Neuronal stem cell (in vitro differentiated cells): ENCODE results near the gene PTCD2.

ENCODE experiments used
- DNase-seq: peaks from one replicate; pipeline ENCODE4 v3.0.0-alpha.2; 2013; ENCODE audit warnings: low spot score
- H2AFZ ChIP-seq: one replicate; pipeline ENCODE4 v1.6.1; 2013; ENCODE audit warnings: mild to moderate bottlenecking, low read length, inconsistent platforms
- H2AK5ac ChIP-seq: 2 replicates; pipeline ENCODE4 v1.6.1; 2013; ENCODE audit warnings: low read depth, mild to moderate bottlenecking, inconsistent platforms, low read length, moderate library complexity, mixed read lengths
- H2BK120ac ChIP-seq: 2 replicates; pipeline ENCODE4 v1.6.1; 2013; ENCODE audit warnings: low read depth, mild to moderate bottlenecking, inconsistent platforms, low read length, moderate library complexity, mixed read lengths
- H2BK12ac ChIP-seq: one replicate; pipeline ENCODE4 v1.6.1; 2013; ENCODE audit warnings: low read length, inconsistent platforms
- H2BK15ac ChIP-seq: 2 replicates; pipeline ENCODE4 v1.6.1; 2013; ENCODE audit warnings: mild to moderate bottlenecking, low read length, inconsistent platforms, mixed read lengths
- H2BK5ac ChIP-seq: one replicate; pipeline ENCODE4 v1.6.1; 2013; ENCODE audit warnings: inconsistent platforms, mild to moderate bottlenecking, low read length, moderate library complexity
- H3K14ac ChIP-seq: one replicate; pipeline ENCODE4 v1.6.1; 2013; ENCODE audit warnings: low read length, inconsistent platforms
- H3K18ac ChIP-seq: 2 replicates; pipeline ENCODE4 v1.6.1; 2013; ENCODE audit warnings: low read length, inconsistent platforms
- H3K23ac ChIP-seq: 2 replicates; pipeline ENCODE4 v1.6.1; 2013; ENCODE audit warnings: low read depth, mild to moderate bottlenecking, mixed read lengths, low read length, inconsistent platforms; ENCODE audit not compliant: poor library complexity
- H3K27ac ChIP-seq: replicated peaks from 3 replicates; pipeline ENCODE4 v1.5.1; 2013; ENCODE audit warnings: low read length, inconsistent platforms
- H3K27me3 ChIP-seq, 3 experiments: 2 replicates each; pipeline ENCODE4 v1.6.1; 2013; ENCODE audit warnings: low read length in 3 of 3, mild to moderate bottlenecking in 2 of 3, inconsistent platforms in 1 of 3, low read depth in 1 of 3, mixed read lengths in 1 of 3, moderate library complexity in 1 of 3; ENCODE audit not compliant: control insufficient read depth in 3 of 3, insufficient read depth in 3 of 3
- H3K36me3 ChIP-seq, 2 donors: replicated peaks in 1 of 2; 2 replicates each; pipeline ENCODE4 v1.6.1; 2013; ENCODE audit warnings: low read length in 2 of 2; ENCODE audit not compliant: control insufficient read depth in 2 of 2, insufficient read depth in 2 of 2
- H3K4ac ChIP-seq: 2 replicates; pipeline ENCODE4 v1.6.1; 2013; ENCODE audit warnings: inconsistent platforms, mild to moderate bottlenecking, low read length, moderate library complexity
- H3K4me1 ChIP-seq, 2 donors: 1 replicate in 1 of 2; 2 replicates in 1 of 2; pipeline ENCODE4 v1.6.1; 2013; ENCODE audit warnings: low read length in 2 of 2, low read depth in 1 of 2; ENCODE audit not compliant: control insufficient read depth in 2 of 2, insufficient read depth in 1 of 2
- H3K4me2 ChIP-seq: one replicate; pipeline ENCODE4 v1.6.1; 2013; ENCODE audit warnings: mild to moderate bottlenecking, low read length, inconsistent platforms; ENCODE audit not compliant: insufficient read depth, poor library complexity, severe bottlenecking
- H3K4me3 ChIP-seq, 2 donors: 2 replicates each; pipeline ENCODE4 v1.5.1; 2013; ENCODE audit warnings: low read length in 2 of 2, mild to moderate bottlenecking in 2 of 2, inconsistent platforms in 1 of 2, moderate library complexity in 1 of 2
- H3K79me1 ChIP-seq: one replicate; pipeline ENCODE4 v1.6.1; 2013; ENCODE audit warnings: low read depth, mild to moderate bottlenecking, inconsistent platforms, low read length, moderate library complexity
- H3K9ac ChIP-seq: one replicate; pipeline ENCODE4 v1.6.1; 2013; ENCODE audit warnings: mild to moderate bottlenecking, low read depth, low read length, inconsistent platforms; ENCODE audit not compliant: poor library complexity
- H3K9me3 ChIP-seq, 2 donors: replicated peaks in 1 of 2; 2 replicates each; pipeline versions ENCODE3 to v1.6.1; 2013; ENCODE audit warnings: low read length in 2 of 2, mild to moderate bottlenecking in 2 of 2, inconsistent platforms in 1 of 2, low read depth in 1 of 2, mixed read lengths in 1 of 2, moderate library complexity in 1 of 2; ENCODE audit not compliant: control insufficient read depth in 2 of 2, insufficient read depth in 1 of 2
- H4K8ac ChIP-seq: one replicate; pipeline ENCODE4 v1.6.1; 2013; ENCODE audit warnings: low read depth, mild to moderate bottlenecking, inconsistent platforms, low read length, moderate library complexity
- H4K91ac ChIP-seq: one replicate; pipeline ENCODE4 v1.6.1; 2013; ENCODE audit warnings: low read length, low read depth, mild to moderate bottlenecking, inconsistent platforms; ENCODE audit not compliant: poor library complexity
- WGBS, 2 donors: extraction: QIAGEN DNeasy Blood & Tissue Kit; methylation state at CpG; one replicate each; pipeline ENCODE4 v1.1.7; 2013; ENCODE audit warnings: missing lambda C conversion rate in 2 of 2, mixed read lengths in 1 of 2; ENCODE audit not compliant: insufficient read length in 2 of 2, insufficient replicate concordance in 1 of 2; ENCODE audit errors: extremely low coverage in 2 of 2; 5-methylcytosine and 5-hydroxymethylcytosine counted together

Gene PTCD2

GRCh38 chr5:72346398-72346797 lies 26.2 kb downstream of the PTCD2 start:
- Histone ChIP-seq H3K14ac (no peak overlapping the region), H3K9ac (no peak overlapping the region), H3K18ac (no peak overlapping the region), H3K79me1 (no peaks in the 10 kb centered on the region), H4K91ac (no peak overlapping the region), H3K4me1 (no peaks in the 10 kb centered on the region), H3K27me3 (no peaks in the 10 kb centered on the region), H3K4me2 (no peak overlapping the region), H3K9me3 (no peaks in the 10 kb centered on the region), H3K23ac (no peak overlapping the region), H2BK5ac (no peak overlapping the region), H2BK15ac (no peak overlapping the region), H3K4ac (no peak overlapping the region), H3K4me3 (no peak overlapping the region), H2BK12ac (no peak overlapping the region), H3K27ac (no peak overlapping the region), H2AK5ac (no peak overlapping the region), H2AFZ (no peak overlapping the region), H3K36me3 (peaks cover 5 to 55% of the 10 kb centered on the region in 2 donors), H2BK120ac (no peak overlapping the region), H4K8ac (no peak overlapping the region)
- DNase-seq: no peak
- WGBS, 2 donors: no CpG with 5 or more reads among the region's 2 CpGs

- H2BK5ac ChIP-seq: no peak overlapping the region
- WGBS, 2 donors: no CpG with 5 or more reads among the region's 4 CpGs
- H3K18ac ChIP-seq: no peak overlapping the region
- H4K91ac ChIP-seq: no peak overlapping the region
- H3K4ac ChIP-seq: no peak overlapping the region
- H3K4me3 ChIP-seq: no peak overlapping the region
- no peak overlapping the region for H2AFZ ChIP-seq
- H2BK15ac ChIP-seq: no peak overlapping the region
- no peak overlapping the region for H2BK120ac ChIP-seq
- H3K4me1 ChIP-seq: no peaks in the 10 kb centered on the region
- no peak overlapping the region for H3K14ac ChIP-seq
- H2AK5ac ChIP-seq: no peak overlapping the region
- no peak overlapping the region for H3K4me2 ChIP-seq
- peaks cover 5 to 44% of the 10 kb centered on the region in 2 donors for H3K36me3 ChIP-seq
- no peak overlapping the region for H3K9ac ChIP-seq
- no peaks in the 10 kb centered on the region for H3K79me1 ChIP-seq
- H2BK12ac ChIP-seq: no peak overlapping the region
- no peak overlapping the region for H3K27ac ChIP-seq
- H3K23ac ChIP-seq: no peak overlapping the region
- no peaks in the 10 kb centered on the region for H3K27me3 ChIP-seq
- no peak for DNase-seq
- no peak overlapping the region for H4K8ac ChIP-seq
- H3K9me3 ChIP-seq: no peaks in the 10 kb centered on the region
Measured at GRCh38 chr5:72347801-72348308, 27.7 kb downstream of the PTCD2 start.

- Histone ChIP-seq H3K27me3 (no peaks in the 10 kb centered on the region), H3K79me1 (no peaks in the 10 kb centered on the region), H4K91ac (no peak overlapping the region), H3K9me3 (no peaks in the 10 kb centered on the region), H3K18ac (no peak overlapping the region), H2AK5ac (no peak overlapping the region), H4K8ac (no peak overlapping the region), H2AFZ (no peak overlapping the region), H3K4me1 (no peaks in the 10 kb centered on the region), H3K14ac (no peak overlapping the region), H2BK5ac (no peak overlapping the region), H3K23ac (no peak overlapping the region), H3K4ac (no peak overlapping the region), H2BK120ac (no peak overlapping the region), H3K9ac (no peak overlapping the region), H3K4me3 (no peak overlapping the region), H3K27ac (no peak overlapping the region), H2BK15ac (no peak overlapping the region), H3K36me3 (peaks cover 0 to 22% of the 10 kb centered on the region in 2 donors), H2BK12ac (no peak overlapping the region), H3K4me2 (no peak overlapping the region)
- no peak for DNase-seq
- no CpG with 5 or more reads among the region's 2 CpGs for WGBS, 2 donors
Measured at GRCh38 chr5:72351376-72351775, 31.2 kb downstream of the PTCD2 start.

- Histone ChIP-seq H2BK12ac (no peak overlapping the region), H3K4me2 (no peak overlapping the region), H3K4ac (no peak overlapping the region), H3K36me3 (peaks cover 0 to 12% of the 10 kb centered on the region in 2 donors), H3K9me3 (no peaks in the 10 kb centered on the region), H3K14ac (no peak overlapping the region), H3K27me3 (no peaks in the 10 kb centered on the region), H2BK5ac (no peak overlapping the region), H3K18ac (no peak overlapping the region), H3K79me1 (no peaks in the 10 kb centered on the region), H3K4me1 (no peaks in the 10 kb centered on the region), H4K8ac (no peak overlapping the region), H3K23ac (no peak overlapping the region), H2BK120ac (no peak overlapping the region), H4K91ac (no peak overlapping the region), H3K9ac (no peak overlapping the region), H2AK5ac (no peak overlapping the region), H3K27ac (no peak overlapping the region), H3K4me3 (no peak overlapping the region), H2BK15ac (no peak overlapping the region), H2AFZ (no peak overlapping the region)
- DNase-seq: no peak
- no CpG with 5 or more reads among the region's 1 CpG for WGBS, 2 donors
Measured at GRCh38 chr5:72352616-72353015, 32.4 kb downstream of the PTCD2 start.
